ENCODE results near the gene SCNN1B. TPM values are rescaled to one million over a fixed set of nuclear protein-coding genes. Genes with fewer than 3 reads are reported as not detected.
"Not testable (repeated sequence)": the region's sequence is repeated elsewhere in the genome, so short reads cannot be mapped to it uniquely, and the experiment has no call there.

Gene SCNN1B
- polyA plus RNA-seq, 3 donors from 2014 or later, result not detected

DNA sequence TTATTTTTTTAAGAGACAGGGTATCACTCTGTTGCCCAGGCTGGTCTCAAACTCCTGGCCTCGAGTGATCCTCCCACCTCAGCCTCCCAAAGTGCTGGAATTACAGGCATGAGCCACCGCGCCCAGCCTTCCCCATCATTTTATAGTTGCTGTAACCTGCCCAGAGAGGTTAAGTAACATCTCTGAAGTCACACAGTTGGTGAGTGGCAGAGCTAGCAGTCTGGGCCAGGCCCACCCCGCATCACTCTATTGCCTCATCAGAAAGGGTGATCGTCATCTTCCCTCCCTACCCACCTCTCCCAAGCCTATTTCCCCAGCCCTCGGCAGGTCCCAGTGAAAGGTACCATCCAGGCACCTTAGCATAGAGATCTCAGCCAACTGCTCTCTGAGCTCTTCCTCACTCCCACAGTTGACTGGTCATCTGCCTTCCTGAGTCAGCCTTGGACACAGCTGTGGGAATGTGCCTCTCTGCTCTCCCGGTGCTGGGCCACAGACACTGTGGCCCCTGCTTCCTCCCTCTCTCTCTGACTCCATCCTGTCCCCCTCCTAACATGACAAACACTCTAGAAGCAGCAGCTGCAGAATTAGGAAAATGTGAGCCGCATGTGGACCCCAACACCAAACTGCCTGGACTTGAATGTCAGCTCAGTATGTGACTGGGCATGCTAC is 57.1 kb downstream of the SCNN1B start:
- Mint-ChIP-seq H3K27ac (no peak overlapping the region), H3K27me3 (ENCODE audit: low read depth in 3 of 3) (peaks cover 4 to 8% (median 5%) of the 10 kb centered on the region in 3 donors), H3K36me3 (no peaks in the 10 kb centered on the region), H3K9me3 (no peaks in the 10 kb centered on the region), H3K4me3 (no peak overlapping the region), H3K4me1 (no peaks in the 10 kb centered on the region)
- DNase-seq, result no peak

- no peaks in the 10 kb centered on the region for H3K36me3 Mint-ChIP-seq
- H3K4me1 Mint-ChIP-seq, result peaks cover 3 to 9% of the 10 kb centered on the region in 2 donors
- H3K27ac Mint-ChIP-seq, result no peak overlapping the region
- H3K27me3 Mint-ChIP-seq (ENCODE audit: low read depth in 3 of 3), result peaks cover 3 to 7% (median 4%) of the 10 kb centered on the region in 3 donors
- H3K4me3 Mint-ChIP-seq, result no peak overlapping the region
- no peak for DNase-seq
- H3K9me3 Mint-ChIP-seq, result no peaks in the 10 kb centered on the region
Measured at GRCh38 chr16:23362460-23363317, 60.6 kb downstream of the SCNN1B start.

GRCh38 chr16:23365602-23366240 is 63.6 kb downstream of the SCNN1B start:
- no peak overlapping the region for H3K4me3 Mint-ChIP-seq
- no peaks in the 10 kb centered on the region for H3K36me3 Mint-ChIP-seq

GRCh38 chr16:23366341-23366740 is 64.2 kb downstream of the SCNN1B start:
- H3K4me3 Mint-ChIP-seq; H3K4me1 Mint-ChIP-seq; H3K27ac Mint-ChIP-seq; H3K9me3 Mint-ChIP-seq; DNase-seq; H3K27me3 Mint-ChIP-seq (ENCODE audit: low read depth in 3 of 3); H3K36me3 Mint-ChIP-seq: not testable (repeated sequence)

More at GRCh38 chr16:23365602-23366240, 63.6 kb downstream of the SCNN1B start:
- H3K27me3 Mint-ChIP-seq (ENCODE audit: low read depth in 3 of 3), result peaks cover 2 to 4% (median 4%) of the 10 kb centered on the region in 3 donors
- no peak overlapping the region for H3K27ac Mint-ChIP-seq
- no peak for DNase-seq
- H3K9me3 Mint-ChIP-seq, result no peaks in the 10 kb centered on the region
- peaks cover 3 to 9% of the 10 kb centered on the region in 2 donors for H3K4me1 Mint-ChIP-seq

DNA sequence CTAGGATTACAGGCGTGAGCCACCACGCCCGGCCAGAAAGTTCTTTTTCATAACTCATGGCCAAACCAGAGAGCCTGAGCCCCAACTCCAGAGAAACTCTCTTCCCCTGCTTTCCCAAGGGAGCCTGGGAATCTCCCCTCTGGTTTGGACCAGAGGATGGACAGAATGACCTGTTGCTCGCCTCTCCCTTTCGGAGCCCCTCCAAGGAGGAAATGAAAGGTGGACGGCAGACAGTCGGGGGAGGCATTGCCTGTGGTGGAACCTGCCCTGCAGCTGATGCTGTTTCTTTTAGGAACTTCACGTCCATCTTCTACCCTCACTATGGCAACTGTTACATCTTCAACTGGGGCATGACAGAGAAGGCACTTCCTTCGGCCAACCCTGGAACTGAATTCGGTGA is 65.5 kb downstream of the SCNN1B start:
- H3K36me3 Mint-ChIP-seq, result no peaks in the 10 kb centered on the region

DNA sequence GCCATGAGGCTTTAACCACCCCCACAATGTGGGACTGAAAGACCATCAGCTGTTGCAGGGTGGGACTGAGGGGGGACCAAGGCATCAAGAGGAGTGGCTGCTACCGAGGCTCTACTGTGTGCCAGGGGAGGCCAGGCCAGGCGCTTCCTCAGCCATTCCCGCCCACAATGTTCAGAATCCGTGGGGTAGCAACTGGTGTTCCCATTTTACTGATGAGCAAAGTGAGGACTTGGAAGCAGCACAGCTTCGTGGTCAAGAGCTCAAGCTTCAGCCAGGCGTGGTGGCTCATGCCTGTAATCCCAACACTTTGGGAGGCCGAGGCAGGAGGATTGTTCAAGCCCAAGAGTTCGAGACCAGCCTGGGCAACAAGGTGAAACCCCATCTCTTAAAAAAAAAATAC is 65.9 kb downstream of the SCNN1B start:
- no peak for DNase-seq
- Mint-ChIP-seq H3K4me3 (no peak overlapping the region), H3K9me3 (no peaks in the 10 kb centered on the region), H3K36me3 (no peaks in the 10 kb centered on the region), H3K4me1 (peaks cover 3 to 9% of the 10 kb centered on the region in 2 donors), H3K27me3 (ENCODE audit: low read depth in 3 of 3) (peaks cover 0 to 2% (median 2%) of the 10 kb centered on the region in 3 donors), H3K27ac (no peak overlapping the region)

More for the DNA sequence above, 65.5 kb downstream of the SCNN1B start:
- H3K4me1 Mint-ChIP-seq, result peaks cover 3 to 9% of the 10 kb centered on the region in 2 donors
- peaks cover 2% of the 10 kb centered on the region in 3 donors for H3K27me3 Mint-ChIP-seq (ENCODE audit: low read depth in 3 of 3)
- H3K4me3 Mint-ChIP-seq, result no peak overlapping the region
- DNase-seq, result no peak
- H3K27ac Mint-ChIP-seq, result no peak overlapping the region
- no peaks in the 10 kb centered on the region for H3K9me3 Mint-ChIP-seq

GRCh38 chr16:23368469-23368868 is 66.4 kb downstream of the SCNN1B start:
- peaks cover 0 to 2% (median 2%) of the 10 kb centered on the region in 3 donors for H3K27me3 Mint-ChIP-seq (ENCODE audit: low read depth in 3 of 3)
- DNase-seq, result no peak
- H3K36me3 Mint-ChIP-seq, result no peaks in the 10 kb centered on the region
- H3K4me3 Mint-ChIP-seq, result no peak overlapping the region
- H3K9me3 Mint-ChIP-seq, result no peaks in the 10 kb centered on the region
- peaks cover 3 to 9% of the 10 kb centered on the region in 2 donors for H3K4me1 Mint-ChIP-seq
- no peak overlapping the region for H3K27ac Mint-ChIP-seq

GRCh38 chr16:23369416-23369815 is 67.3 kb downstream of the SCNN1B start:
- Mint-ChIP-seq H3K36me3 (no peaks in the 10 kb centered on the region), H3K4me3 (no peak overlapping the region), H3K27ac (no peak overlapping the region), H3K4me1 (peaks cover 3 to 9% of the 10 kb centered on the region in 2 donors), H3K27me3 (ENCODE audit: low read depth in 3 of 3) (peaks cover 0 to 2% (median 2%) of the 10 kb centered on the region in 3 donors), H3K9me3 (no peaks in the 10 kb centered on the region)
- no peak for DNase-seq

DNA sequence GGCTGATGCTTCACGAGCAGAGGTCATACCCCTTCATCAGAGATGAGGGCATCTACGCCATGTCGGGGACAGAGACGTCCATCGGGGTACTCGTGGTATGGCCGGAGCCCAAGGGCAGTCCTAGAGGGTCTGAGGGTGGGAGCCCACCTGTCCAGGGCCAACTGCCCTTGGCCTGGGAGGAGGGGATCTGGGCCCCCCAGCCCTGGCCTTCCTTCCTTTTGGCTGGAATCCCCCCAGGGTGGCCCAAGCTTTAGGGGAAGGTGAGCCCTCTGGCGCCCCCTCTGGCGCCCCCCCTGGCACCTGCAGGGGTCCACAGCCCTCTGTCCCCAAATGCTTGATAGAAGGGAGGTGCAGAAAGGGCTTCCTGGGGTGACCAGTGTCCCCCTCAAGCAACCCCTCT is 69.3 kb downstream of the SCNN1B start:
- Mint-ChIP-seq H3K4me3 (no peak overlapping the region), H3K9me3 (no peaks in the 10 kb centered on the region), H3K4me1 (no peaks in the 10 kb centered on the region), H3K27me3 (ENCODE audit: low read depth in 3 of 3) (peaks cover 0 to 4% (median 2%) of the 10 kb centered on the region in 3 donors), H3K36me3 (no peaks in the 10 kb centered on the region), H3K27ac (no peak overlapping the region)
- DNase-seq, result no peak

GRCh38 chr16:23373436-23374219 is 71.5 kb downstream of the SCNN1B start:
- H3K9me3 Mint-ChIP-seq, result no peaks in the 10 kb centered on the region
- no peaks in the 10 kb centered on the region for H3K4me1 Mint-ChIP-seq
- DNase-seq, result no peak
- H3K36me3 Mint-ChIP-seq, result no peaks in the 10 kb centered on the region
- H3K27me3 Mint-ChIP-seq (ENCODE audit: low read depth in 3 of 3), result peaks cover 0 to 4% (median 0%) of the 10 kb centered on the region in 3 donors
- H3K27ac Mint-ChIP-seq, result no peak overlapping the region
- no peak overlapping the region for H3K4me3 Mint-ChIP-seq

DNA sequence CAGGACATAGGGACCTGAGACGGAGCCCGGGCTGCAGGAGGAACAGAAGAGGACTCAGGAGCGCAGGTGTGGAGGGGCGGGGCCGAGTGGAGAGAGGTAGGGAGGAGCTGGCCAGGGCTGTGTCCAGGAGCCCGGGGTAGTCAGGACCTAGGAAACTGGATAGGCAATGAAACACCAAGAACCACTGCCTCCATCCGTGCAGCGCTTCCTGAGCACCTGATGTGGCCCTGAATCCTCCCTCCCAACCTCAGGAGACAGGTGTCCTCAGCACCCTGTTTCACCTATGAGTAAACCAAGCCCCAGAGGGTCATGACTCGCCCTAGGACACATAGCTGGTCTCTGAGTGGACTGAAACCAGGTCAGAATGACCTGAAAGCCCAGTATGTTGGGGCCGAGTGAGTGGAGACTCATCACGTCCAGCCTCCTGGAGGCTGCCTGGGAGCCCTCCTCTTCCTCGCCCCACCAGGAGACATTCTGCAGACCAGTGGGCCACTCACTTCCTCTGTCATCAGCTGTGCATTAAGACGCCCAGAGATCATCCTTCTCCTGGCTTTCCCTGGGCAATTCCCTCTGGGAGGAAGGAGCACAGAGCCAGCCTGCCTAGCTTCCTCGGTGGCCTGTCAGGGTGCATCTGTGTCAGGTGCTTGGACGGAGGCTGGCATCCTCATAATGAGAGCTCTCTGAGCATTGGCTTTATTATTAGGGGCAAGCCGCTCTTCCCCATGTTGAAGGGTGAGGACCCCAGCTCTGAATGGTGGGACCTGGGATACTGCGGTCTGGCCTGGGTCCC is 72.8 kb downstream of the SCNN1B start:
- DNase-seq, result no peak
- no peak overlapping the region for H3K27ac Mint-ChIP-seq
- H3K36me3 Mint-ChIP-seq, result no peaks in the 10 kb centered on the region
- H3K27me3 Mint-ChIP-seq (ENCODE audit: low read depth in 3 of 3), result peaks cover 0 to 2% (median 0%) of the 10 kb centered on the region in 3 donors
- no peaks in the 10 kb centered on the region for H3K4me1 Mint-ChIP-seq
- H3K4me3 Mint-ChIP-seq, result no peak overlapping the region
- H3K9me3 Mint-ChIP-seq, result no peaks in the 10 kb centered on the region

- H3K27me3 Mint-ChIP-seq (ENCODE audit: low read depth in 3 of 3), result peaks cover 0 to 2% (median 0%) of the 10 kb centered on the region in 3 donors
- no peaks in the 10 kb centered on the region for H3K9me3 Mint-ChIP-seq
- H3K4me3 Mint-ChIP-seq, result no peak overlapping the region
Measured at GRCh38 chr16:23375643-23376042, 73.5 kb downstream of the SCNN1B start.

More at GRCh38 chr16:23375643-23376042, 73.5 kb downstream of the SCNN1B start:
- DNase-seq, result no peak
- Mint-ChIP-seq H3K27ac (no peak overlapping the region), H3K4me1 (no peaks in the 10 kb centered on the region), H3K36me3 (no peaks in the 10 kb centered on the region)
